Erythroblast (primary cell): Measurements from ENCODE around the gene MYLK.

ENCODE experiments used
- GATA1 ChIP-seq: IDR thresholded peaks from 2 replicates; pipeline ENCODE4 v1.6.1; 2011; ENCODE audit warnings: low read depth, mild to moderate bottlenecking, control low read depth, low read length, moderate library complexity
- POLR2A ChIP-seq: IDR thresholded peaks from 2 replicates; pipeline ENCODE4 v1.6.1; 2011; ENCODE audit warnings: mild to moderate bottlenecking, low read length

DNA sequence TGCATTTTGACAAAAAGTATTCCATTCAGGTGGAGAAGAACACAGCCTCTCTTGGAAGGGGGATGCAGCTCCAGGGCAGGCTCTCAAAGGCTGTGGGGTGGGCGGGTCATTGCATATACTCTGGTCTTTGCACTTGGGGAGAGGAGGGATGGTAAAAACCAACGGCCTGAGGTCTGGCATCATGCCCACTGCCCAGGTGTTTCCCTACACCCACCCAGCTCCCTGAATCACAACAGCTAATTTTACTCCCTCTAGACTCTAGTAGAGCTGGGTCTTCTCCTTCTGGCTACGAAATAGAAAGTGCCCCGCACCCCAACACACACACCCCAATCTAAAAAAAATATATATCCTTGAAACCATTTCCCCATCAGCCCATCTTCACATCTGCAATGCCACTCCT lies 1.0 kb downstream of the MYLK start:
- no peak for TF ChIP-seq POLR2A
- no peak for TF ChIP-seq GATA1
